Endometrial microvascular endothelial cells (primary cell): Measurements from ENCODE around the gene NUDC. TPM values are rescaled to one million over a fixed set of nuclear protein-coding genes. Genes with fewer than 3 reads are reported as not detected.
"Not testable (repeated sequence)": the region's sequence is repeated elsewhere in the genome, so short reads cannot be mapped to it uniquely, and the experiment has no call there.

ENCODE experiments used
- in situ Hi-C: cut with HindIII; loops from 2 replicates; pipeline ENCODE4 v1.10.0; 2017; ENCODE audit warnings: low sequenced_read_pairs, low pct_unique_long_range_greater_than_20kb; ENCODE audit errors: inconsistent ontology term
- total RNA-seq: library from RNA; depleted of rRNA; stranded (reverse); fragments of >200 nt; gene quantifications from one replicate; pipeline ENCODE4 v1.2.3, GENCODE V29; 2015; ENCODE audit errors: inconsistent ontology term

The NUDC gene
- total RNA-seq: 84.0 TPM

DNA sequence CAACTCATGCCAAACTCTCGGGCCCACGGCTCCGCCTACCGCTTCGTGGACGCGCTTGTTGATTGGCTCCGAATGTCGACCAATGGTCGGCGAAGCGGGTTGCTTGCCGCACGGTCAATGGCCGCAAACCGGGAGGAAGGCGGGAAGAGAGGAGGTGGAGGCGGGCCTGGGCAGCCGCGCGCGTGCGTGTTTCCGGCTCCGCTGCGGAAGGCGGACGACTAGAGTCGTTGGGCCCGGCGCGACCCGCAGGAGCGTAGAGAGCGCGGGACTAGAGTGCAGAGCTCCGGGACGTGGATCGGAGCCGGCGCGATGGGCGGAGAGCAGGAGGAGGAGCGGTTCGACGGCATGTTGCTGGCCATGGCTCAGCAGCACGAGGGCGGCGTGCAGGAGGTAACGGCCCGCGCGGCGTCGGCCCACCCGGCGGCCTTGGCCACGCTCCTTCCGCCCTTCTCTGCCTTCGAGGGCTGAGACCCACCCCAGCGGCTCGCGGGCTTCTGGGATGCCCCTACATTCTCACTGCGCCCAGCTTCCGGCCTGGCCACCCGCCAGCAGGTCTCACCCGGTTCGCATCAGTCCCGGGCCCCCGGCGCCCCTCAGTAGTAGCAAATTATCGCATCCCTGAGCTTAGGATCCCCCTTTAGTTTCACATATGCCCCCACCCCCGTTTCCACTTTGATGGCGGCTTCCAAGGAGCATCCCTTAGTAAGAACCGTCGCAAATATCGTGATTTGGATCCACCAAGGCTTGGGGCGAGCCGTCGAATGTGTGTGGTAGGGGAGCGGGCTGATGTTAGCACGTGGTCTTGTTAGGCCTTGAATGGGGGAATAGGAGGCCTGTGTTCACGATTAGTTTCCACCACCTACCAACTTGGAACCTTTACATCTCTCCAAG, at the start of gene NUDC:
Gene NUDC, plus strand, starts transcription at position 204 of the 891 bp plus-strand sequence. Its CDS starts 106 bp downstream, at position 310.
- in situ Hi-C loops: no loop called here

DNA sequence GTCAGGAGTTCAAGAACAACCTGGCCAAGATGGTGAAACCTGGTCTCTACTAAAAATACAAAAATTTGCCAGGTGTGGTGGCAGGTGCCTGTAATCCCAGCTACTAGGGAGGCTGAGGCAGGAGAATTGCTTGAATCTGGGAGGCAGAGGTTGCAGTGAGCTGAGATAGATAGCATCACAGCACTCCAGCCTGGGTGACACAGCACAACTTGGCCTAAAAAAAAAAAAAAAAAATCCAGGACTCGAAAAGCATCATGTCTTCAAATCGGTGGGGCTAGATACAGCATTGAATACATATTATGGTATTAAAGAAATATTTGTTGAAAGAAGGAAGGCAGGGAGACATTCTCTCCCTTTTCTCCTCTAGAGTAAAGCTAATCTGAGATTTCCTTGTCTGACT, 48.4 kb upstream of the NUDC start:
- in situ Hi-C loops: not testable (repeated sequence)

DNA sequence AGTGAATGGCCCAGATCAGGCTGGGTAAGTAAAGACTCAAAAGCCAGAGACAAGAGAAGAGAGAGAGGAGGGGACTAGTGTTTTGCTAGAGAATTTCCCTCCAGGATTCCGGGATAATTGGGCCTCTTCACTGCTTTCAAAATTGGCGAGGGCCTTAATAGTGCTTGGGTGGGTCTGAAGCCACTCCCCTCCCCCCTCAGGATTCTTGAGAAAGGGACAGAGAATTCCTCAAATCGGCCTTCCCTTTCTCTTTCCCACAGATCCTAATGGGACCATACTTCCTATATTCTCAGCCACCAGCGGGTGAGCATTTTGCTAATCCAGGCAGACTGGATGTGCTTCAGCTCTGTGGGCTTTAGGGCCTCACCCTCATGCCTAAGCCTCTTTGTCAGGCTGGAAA, 46.6 kb upstream of the NUDC start:
- in situ Hi-C loops: no loop called here

DNA sequence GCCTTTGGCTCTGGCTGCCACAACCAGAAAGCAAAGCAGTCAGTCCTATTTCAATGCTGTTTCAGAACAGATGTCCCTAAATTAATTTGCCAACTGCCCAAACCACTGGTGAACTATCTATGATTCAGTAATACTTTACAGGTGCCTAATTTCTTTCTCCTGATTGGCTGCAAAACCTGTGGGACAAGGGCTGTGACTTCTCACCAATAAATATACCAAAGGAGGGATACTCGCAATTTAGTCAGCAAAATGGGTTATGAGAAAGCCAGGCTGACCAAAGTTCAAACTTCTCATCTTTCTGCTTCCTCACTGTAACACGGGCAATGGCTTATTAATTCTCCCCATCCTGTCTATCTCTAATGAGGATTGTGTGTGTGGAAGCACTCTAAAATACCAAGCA, 44.2 kb upstream of the NUDC start:
- in situ Hi-C loops: no loop called here

DNA sequence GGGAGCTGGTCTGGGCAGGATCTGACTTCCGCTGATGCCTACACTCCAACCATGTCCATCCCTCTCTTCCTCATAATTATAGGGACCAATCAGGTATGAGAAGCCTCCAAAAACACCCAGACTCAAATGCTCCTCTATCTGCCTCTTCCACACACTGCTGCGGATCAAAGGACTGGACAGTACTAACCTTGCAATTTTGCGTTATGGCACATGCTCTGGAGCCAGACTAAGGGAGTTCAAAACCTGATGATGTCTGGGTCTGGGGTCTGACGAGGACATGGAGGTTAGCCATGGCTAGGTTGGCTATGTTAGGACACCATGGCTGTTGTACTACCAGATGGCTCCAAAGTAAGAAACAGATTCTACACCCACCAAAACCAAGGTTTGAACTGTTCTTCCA, 41.8 kb upstream of the NUDC start:
- in situ Hi-C loops: no loop called here

DNA sequence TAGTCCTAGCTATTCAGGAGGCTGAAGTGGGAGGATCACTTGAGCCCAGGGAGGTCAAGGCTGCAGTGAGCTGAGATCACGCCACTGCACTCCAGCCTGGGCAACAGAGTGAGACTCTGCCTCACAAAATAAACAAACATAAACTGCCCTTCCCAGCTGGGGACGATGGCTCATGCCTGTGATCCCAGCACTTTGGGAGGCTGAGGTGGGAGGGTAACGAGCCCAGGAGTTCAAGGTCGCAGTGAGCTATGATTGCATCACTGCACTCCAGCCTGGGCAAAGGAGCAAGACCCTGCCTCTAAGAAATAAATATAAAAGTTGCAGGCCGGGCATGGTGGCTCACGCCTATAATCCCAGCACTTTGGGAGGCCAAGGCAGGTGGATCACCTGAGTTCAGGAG, 39.9 kb upstream of the NUDC start:
- in situ Hi-C loops: not testable (repeated sequence)

DNA sequence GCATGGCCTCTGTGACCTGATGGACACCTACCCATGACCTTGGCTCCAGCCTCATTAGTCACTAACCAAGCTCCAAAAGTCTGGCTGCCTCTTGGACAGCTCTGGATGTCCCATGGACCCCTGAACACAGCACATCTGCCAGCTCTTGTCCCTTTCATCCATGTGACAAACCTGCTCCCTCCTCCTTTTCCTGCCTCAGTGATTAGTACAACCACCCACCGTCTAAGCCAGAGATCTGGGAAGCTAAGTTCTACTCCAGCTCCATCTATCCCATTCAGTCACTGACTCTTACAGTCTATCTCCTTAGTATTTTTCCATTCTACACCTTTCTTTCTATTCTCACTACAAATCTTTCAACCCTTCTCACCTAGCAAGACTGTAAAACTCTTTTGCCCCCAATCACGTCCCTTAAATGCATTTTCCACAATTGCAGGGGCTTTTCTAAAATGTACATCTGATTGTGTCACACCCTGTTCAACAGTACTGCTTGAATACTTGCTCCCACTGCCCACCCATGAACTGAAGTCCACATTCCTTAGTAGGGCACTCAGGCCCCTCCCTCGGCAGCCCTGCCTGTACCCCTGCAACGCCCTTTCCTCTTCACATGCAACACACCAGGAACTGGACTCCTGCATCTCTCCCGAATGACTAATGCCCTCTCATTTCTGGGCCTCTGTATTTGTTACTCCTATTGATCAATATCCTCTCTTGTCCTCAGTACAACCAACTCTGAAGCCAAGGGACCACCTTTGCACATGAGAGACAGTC, 38.7 kb upstream of the NUDC start:
- in situ Hi-C loops: no loop called here

DNA sequence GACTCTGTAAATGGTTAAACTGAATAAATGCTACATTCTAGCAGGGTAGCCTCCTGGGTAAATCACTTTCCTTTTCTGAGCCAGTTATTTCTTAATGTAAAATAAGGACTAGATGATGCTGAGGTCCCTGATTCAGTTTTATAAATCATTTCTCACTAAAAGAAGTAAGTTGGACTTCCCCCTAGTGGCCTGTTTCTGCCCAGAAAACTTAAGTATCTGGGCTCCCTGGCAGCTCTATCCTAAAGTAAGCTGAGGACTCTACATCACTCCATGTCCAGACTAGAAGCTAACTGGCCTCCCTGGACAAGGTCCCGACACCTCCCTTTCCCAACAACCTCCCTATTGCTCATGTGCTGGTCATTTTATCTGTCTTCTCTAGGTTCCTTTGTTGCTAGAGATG, 34.4 kb upstream of the NUDC start:
- in situ Hi-C loops: no loop called here

DNA sequence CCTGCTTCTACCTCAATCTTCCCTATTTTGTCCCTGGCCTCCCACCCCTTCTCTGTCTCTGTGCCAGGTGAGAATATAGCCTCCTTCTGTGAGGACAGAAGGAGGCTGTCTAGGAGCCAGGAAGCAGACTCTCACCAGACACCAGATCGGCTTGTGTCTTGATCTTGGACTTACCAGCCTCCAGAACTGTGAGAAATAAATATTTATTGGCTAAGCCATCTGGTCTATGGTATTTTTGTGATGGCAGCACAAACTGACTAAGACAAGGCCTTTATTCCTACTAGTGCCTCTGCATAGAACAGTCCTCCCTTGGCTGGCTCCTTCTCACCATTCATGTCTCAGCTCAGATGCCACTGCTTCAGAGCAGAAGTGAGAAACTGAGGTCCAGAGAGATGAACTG, 33.3 kb upstream of the NUDC start:
- in situ Hi-C loops: no loop called here

DNA sequence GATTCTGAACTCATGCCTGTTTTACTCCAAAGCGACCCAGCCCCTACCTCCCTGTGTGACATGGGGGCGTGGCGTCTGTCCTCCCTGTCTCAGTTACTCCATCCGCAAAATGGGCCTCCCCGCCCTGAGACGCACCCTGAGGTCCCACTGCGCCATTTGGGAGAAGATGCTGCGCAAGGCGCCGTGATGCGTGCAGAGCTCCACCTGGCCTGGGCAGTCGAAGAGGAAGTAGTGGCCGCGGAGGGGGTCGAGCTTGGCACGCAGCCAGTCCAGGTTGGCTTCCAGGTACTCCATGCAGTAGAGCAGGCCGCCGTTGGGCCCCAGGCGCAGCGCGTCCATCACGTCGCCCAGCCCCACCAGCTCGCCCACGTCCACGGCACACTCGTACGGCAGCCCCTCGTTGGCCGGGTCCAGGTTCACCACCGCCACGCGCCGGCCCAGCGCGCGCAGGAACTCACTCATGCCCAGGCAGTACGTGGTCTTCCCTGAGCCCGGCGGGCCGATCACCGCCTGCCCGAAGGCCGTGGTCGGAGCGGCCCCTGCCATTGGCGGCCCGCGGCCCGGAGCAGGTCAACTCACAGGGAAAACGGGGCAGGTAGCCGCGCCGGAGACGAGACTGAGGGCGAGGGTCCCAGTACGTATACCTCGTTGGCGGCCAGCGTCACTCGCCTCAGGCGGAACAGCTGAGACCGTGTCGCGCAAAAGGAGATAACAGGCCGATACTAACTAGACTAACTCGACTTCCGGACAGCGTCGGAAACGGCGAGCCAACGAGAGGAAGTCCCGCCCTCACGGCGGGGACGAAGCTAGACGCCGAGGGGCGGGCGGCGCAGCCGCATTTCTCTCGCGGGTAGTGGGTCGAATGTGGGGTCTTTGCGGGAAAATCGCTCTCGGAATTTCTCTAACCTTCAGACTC, 31.7 kb upstream of the NUDC start, which contains the start of gene GPN2:
Gene GPN2, minus strand, starts transcription at position 733 of the 916 bp plus-strand sequence. Its CDS starts 187 bp downstream, at position 546.
- in situ Hi-C loops: no loop called here

DNA sequence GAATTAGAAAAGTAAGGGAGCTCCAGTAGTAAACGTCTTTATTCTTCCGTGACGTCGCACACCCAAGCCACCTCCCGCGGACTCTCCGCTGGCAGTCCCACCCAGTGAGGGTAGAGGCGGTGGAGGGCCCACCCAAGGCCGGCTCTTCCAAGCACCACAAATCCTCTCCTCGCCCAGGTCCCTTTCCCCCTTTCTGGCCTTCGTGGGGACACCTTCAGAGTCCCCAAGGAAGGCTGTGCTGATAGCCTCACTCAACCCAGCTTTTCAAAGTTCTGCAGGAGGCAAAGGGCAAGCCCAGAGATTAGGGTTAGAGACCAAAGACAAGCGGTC, 31.1 kb upstream of the NUDC start:
- in situ Hi-C loops: no loop called here

DNA sequence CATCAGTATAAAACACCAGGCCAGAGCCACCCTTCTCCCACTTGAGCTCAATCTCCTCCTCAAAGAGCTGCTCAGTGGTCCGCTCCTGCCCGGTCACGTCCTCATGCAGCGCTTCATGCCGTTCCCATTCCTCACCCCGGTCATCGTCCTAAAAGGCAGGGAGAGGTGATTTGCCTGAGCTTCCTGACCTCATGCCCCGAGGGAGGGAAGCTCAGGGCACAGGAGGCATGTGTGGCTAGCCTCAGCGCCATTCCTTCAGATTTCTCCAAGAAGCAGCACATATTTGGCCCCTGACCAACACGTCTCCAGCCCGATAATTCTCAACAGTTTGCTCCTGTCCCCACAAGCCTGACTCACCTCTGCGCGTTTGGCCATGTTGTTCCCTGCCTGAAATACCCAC, 27.3 kb upstream of the NUDC start:
- in situ Hi-C loops: no loop called here

DNA sequence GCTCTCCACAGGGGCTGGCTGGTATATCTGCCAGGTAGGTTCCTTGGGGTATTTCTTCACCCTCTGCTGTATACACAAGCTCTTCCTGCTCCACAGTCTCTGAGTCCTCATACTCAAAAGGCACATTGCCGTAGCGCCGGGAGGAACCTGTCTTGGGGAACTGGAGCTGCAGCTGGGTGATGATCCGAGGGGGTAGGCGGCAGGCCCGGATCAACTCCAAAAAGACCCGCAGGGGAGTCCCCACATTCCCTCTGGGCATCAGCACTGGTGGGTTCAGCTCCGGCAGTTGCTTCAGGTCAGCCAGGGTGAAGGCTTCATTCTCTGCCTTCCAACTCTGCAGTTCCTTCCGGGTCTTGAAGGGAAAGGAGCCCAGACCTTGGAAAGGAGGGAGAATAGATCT, 24.2 kb upstream of the NUDC start:
- in situ Hi-C loops: no loop called here

DNA sequence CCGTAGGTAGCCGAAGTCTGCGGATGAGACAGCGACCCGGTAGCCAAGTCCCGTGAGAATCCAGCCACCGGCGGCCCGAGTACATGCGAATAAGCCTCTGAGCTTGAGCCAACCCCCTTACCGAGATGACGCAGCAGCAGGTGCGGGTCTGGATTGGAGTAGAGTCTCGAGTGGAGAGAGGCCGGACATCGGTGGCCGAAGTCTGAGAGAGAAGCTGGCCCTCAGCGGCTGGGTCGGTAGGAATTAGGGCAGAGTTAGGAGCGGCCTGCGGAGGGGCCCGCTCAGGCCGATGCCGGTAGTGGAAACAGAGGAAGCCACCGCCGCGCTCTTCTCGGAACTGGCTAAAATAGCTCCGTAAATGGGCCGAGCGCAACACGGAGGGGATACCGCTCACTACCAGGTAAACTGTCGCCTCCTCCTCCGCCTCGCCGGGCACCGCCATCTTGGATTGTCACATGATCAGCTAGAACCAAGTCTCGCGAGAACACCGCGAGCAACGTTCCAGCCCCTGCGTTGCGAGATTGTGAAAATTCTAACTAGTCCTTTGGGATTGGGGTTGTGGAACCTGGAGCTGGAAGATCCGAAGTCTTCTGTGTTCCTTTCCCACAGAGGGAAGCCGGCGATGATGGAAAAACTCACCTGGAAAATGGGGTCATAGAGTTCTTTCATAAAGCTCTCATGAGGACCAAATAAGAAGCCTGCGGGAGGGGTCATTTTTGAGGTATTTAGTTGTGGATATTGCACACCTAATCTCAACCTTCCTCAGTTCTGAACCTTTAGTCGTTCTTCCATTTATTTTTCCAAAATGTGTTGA, 21.3 kb upstream of the NUDC start, which contains the start of gene GPATCH3:
Gene GPATCH3, minus strand, starts transcription at position 467 of the 814 bp plus-strand sequence. Its CDS starts 25 bp downstream, at position 442.
- in situ Hi-C loops: no loop called here

DNA sequence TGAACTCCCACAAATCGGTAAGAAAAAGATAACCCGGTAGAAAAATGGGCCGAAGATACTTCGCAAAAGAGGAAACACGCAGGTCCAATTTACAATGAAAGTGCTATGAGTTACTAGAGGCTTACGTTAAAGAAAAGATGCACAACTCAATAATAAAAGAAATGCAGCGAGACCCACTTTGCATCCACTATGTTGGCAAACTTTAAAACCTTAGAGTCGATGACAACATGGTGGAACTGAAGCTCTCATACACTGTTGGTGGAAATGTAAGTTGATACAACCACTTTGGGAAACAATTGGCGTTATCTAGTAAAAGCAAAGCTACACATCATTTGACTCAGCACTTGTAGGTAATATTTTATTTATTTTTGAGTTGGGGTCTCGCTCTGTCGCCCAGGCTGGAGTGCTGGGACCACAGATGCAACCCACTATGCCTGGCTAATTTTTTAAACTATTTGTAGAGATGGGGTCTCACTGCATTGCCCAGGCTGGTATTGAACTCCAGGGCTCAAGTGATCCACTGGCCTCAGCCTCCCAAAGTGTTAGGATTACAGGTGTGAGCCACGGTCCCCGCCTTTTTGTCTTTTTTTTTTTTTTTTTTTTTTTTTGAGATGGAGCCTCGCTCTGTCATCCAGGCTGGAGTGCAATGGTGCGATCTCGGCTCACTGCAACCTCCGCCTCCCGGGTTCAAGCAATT, 20.6 kb upstream of the NUDC start:
- in situ Hi-C loops: no loop called here

DNA sequence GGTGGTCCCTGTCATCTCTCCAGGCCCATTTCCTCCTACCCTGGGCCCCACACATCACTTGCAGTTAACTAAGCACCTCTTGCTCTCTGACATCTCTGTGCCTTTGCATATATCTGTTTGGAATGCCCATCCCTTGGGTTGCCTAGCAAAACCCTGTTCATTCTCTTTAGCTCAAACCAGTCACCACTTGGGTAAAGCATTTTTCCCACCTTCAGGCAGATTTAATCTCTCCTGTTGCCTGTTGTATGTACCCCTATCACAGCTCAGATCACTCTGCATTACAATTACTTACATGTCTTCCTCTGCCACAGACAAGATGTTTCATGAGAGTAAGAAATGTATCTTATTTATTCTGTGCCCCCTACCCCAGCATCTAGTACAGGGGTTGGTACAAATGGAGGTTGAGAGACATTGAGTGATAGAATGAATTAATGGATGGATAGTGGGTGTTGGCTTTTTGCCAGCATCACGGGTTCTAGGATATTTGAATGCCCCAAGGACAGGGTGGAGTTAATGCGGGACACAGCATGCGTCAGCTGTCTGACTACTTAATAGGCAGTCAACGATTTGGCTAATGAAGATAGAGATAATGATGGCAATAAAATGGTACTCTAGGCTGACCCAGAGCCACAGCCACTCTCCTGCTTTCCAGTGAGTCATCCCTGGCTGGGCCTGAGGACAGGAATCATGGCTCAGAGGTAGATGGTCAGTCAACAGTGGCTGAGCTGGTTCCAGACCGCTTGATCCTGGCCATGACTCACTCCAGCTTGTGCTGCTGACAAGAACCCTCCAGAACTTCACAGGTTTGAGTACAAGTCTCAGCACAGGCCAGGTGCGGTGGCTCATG, 14.2 kb upstream of the NUDC start:
- in situ Hi-C loops: no loop called here

DNA sequence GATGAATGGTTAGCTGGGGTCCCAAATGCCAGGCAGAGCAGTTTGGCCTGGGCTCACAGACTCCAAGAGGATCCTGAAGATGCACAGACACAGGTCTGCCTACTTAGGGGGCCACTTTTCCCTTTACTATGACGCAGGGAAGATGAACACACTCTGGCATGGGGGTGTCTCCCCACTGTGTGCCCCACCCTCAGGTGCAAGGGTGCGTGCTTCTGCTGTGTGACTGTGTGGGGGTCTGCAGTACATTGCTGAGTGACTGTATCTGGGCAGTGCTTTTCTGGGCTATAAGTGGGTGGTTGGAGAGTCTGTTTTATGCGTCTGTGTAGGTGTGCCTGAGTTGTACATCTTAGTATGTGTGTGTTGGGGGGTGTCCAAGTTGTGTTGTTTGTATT, 11.6 kb upstream of the NUDC start:
- in situ Hi-C loops: no loop called here
